Subcutaneous adipose tissue (tissue), 4 donors: Measurements from ENCODE around the gene UBE2B. TPM values are rescaled to one million over a fixed set of nuclear protein-coding genes. Genes with fewer than 3 reads are reported as not detected.

Source experiments
- total RNA-seq, 4 donors: library from RNA; depleted of rRNA; stranded (reverse); fragments of >200 nt; gene quantifications; one replicate each; pipeline ENCODE4 v1.1.0, GENCODE V29; 2016

UBE2B gene
- total RNA-seq, 4 donors from 2014 or later: 62.0 to 148 (median 90.2) TPM

Other genes with a start within 250 kb of the UBE2B start
- gene SKP1, start 194.6 kb upstream of the UBE2B start, total RNA-seq: 100 to 1,000 TPM; 132 to 336 (median 244) TPM
- gene PPP2CA, start 145.5 kb upstream of the UBE2B start, total RNA-seq: 100 to 1,000 TPM in 2 of 4 donors, 10 to 100 TPM in 2; 63.6 to 133 (median 111) TPM
- gene CDKL3, start 4.4 kb upstream of the UBE2B start, total RNA-seq: 1 to 10 TPM; 1.8 to 7.5 (median 2.8) TPM
- gene CDKN2AIPNL, start 40.3 kb downstream of the UBE2B start, total RNA-seq: 10 to 100 TPM; 13.8 to 18.7 (median 14.3) TPM
- 10 to 100 TPM; 18.3 to 87.4 (median 48.2) TPM for gene JADE2, start 154.1 kb downstream of the UBE2B start, total RNA-seq